ENCODE measurements around the gene DHRS9. TPM values are rescaled to one million over a fixed set of nuclear protein-coding genes. Genes with fewer than 3 reads are reported as not detected.

The DHRS9 gene
- total RNA-seq, 2 donors from 2014 or later = 0.32 to 0.34 TPM

GRCh38 chr2:169038338-169038757, 31.0 kb upstream of the DHRS9 start:
- no peaks in the 10 kb centered on the region for H3K27me3 ChIP-seq (replicated peaks; ENCODE audit: insufficient read depth)
- TF ChIP-seq POLR2A (IDR thresholded peaks at IDR 0.05) (no peak), CTCF (IDR thresholded peaks at IDR 0.05) (no peak), POLR2AphosphoS5 (IDR thresholded peaks at IDR 0.05) (no peak)
- no peaks in the 10 kb centered on the region for H3K9me3 ChIP-seq
- WGBS = 74% methylated on average over 2 of the region's 2 CpGs
- H3K36me3 ChIP-seq = no peaks in the 10 kb centered on the region
- no peak overlapping the region for H3K27ac ChIP-seq
- no peak for DNase-seq (ENCODE audit: low spot score)
- no peaks in the 10 kb centered on the region for H3K4me1 ChIP-seq (replicated peaks)
- intact Hi-C loops (cut with DNase I) = no loop called here
- H3K4me3 ChIP-seq = no peak overlapping the region

GRCh38 chr2:169039702-169040101, 29.7 kb upstream of the DHRS9 start:
- no peaks in the 10 kb centered on the region for H3K9me3 ChIP-seq
- no peak overlapping the region for H3K4me3 ChIP-seq
- intact Hi-C loops (cut with DNase I) = no loop called here
- 89% methylated on average over 4 of the region's 4 CpGs for WGBS
- no peaks in the 10 kb centered on the region for H3K4me1 ChIP-seq (replicated peaks)
- no peaks in the 10 kb centered on the region for H3K36me3 ChIP-seq
- TF ChIP-seq POLR2AphosphoS5 (IDR thresholded peaks at IDR 0.05) (no peak), POLR2A (IDR thresholded peaks at IDR 0.05) (no peak)
- no peak for DNase-seq (ENCODE audit: low spot score)
- H3K27me3 ChIP-seq (replicated peaks; ENCODE audit: insufficient read depth) = no peaks in the 10 kb centered on the region
- H3K27ac ChIP-seq = no peak overlapping the region

- DNase-seq (ENCODE audit: low spot score) = no peak
- intact Hi-C loops (cut with DNase I) = no loop called here
- no peak overlapping the region for H3K4me3 ChIP-seq
- no peaks in the 10 kb centered on the region for H3K27me3 ChIP-seq (replicated peaks; ENCODE audit: insufficient read depth)
- H3K27ac ChIP-seq = no peak overlapping the region
- H3K36me3 ChIP-seq = no peaks in the 10 kb centered on the region
- no peaks in the 10 kb centered on the region for H3K4me1 ChIP-seq (replicated peaks)
- H3K9me3 ChIP-seq = no peaks in the 10 kb centered on the region
- TF ChIP-seq POLR2AphosphoS5 (IDR thresholded peaks at IDR 0.05) (no peak), POLR2A (IDR thresholded peaks at IDR 0.05) (no peak), CTCF (IDR thresholded peaks at IDR 0.05) (no peak)
- WGBS = 19% methylated on average over 1 of the region's 1 CpG
These were observed 27.8 kb upstream of the DHRS9 start for GRCh38 chr2:169041594-169041993.

- intact Hi-C loops (cut with DNase I) = no loop called here
- no peaks in the 10 kb centered on the region for H3K4me1 ChIP-seq (replicated peaks)
- H3K9me3 ChIP-seq = no peaks in the 10 kb centered on the region
- H3K4me3 ChIP-seq = no peak overlapping the region
- no peak overlapping the region for H3K27ac ChIP-seq
- no peaks in the 10 kb centered on the region for H3K27me3 ChIP-seq (replicated peaks; ENCODE audit: insufficient read depth)
- whole genome bisulfite sequencing = 89% methylated on average over 1 of the region's 1 CpG
- no peaks in the 10 kb centered on the region for H3K36me3 ChIP-seq
- no peak for DNase-seq (ENCODE audit: low spot score)
- TF ChIP-seq CTCF (IDR thresholded peaks at IDR 0.05) = no peak
- no peak for TF ChIP-seq POLR2AphosphoS5 (IDR thresholded peaks at IDR 0.05)
- no peak for TF ChIP-seq POLR2A (IDR thresholded peaks at IDR 0.05)
These were observed 26.5 kb upstream of the DHRS9 start for GRCh38 chr2:169042856-169043255.

- intact Hi-C loops (cut with DNase I) = no loop called here
- no peak for DNase-seq (ENCODE audit: low spot score)
- H3K4me1 ChIP-seq (replicated peaks) = no peaks in the 10 kb centered on the region
- no peak overlapping the region for H3K27ac ChIP-seq
- no peak overlapping the region for H3K4me3 ChIP-seq
- H3K36me3 ChIP-seq = no peaks in the 10 kb centered on the region
- TF ChIP-seq POLR2A (IDR thresholded peaks at IDR 0.05) (no peak), POLR2AphosphoS5 (IDR thresholded peaks at IDR 0.05) (no peak), CTCF (IDR thresholded peaks at IDR 0.05) (no peak)
- no peaks in the 10 kb centered on the region for H3K9me3 ChIP-seq
- WGBS = 72% methylated on average over 4 of the region's 4 CpGs
- no peaks in the 10 kb centered on the region for H3K27me3 ChIP-seq (replicated peaks; ENCODE audit: insufficient read depth)
These were observed 22.8 kb upstream of the DHRS9 start for GRCh38 chr2:169046440-169047151.
